Islet of Langerhans (tissue), 1 donor: ENCODE data around the gene CNTNAP2.

Experiments used
- FAIRE-seq: peaks from one replicate; lab custom pipeline; 2011; peaks lifted over from hg19 to GRCh38; lab: Jason Lieb, UNC

Gene CNTNAP2

DNA sequence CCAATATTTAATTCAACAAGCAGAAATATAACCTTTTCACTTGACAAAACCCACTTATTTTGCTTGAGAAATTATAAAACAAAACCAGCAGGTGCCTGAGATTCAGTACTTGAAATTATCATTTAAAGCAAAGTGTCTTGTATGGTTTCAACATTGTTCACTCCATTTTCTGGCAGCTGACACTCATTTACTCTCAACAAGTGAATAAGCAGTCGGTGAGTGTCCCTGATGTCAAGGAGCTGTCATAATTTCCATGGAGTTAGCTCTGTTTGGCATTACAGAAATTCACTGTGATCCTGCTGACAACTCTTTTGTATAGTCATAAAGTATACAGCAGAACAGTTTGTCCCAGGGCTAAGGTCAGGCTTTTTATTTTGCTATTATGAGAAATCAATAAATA lies 490.0 kb downstream of the CNTNAP2 start:
- no peak for FAIRE-seq

DNA sequence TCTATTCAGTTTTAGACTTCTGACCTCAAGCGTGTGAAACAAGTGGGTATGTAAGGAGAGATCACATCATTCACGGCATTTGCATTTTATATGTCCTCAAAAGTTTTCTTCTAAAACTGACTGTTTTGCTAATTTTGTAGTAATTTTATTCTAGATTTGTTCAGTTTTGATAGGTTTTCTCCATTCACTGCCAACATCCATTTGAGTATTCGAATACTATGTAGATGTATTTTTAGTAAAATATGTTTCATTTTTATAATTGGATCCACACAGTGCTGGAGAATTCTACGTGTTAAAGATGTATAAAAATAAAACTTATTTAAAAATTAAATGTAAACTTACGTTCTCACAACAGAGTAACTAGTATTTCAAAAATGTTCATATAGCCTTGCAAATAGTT lies 503.0 kb downstream of the CNTNAP2 start:
- FAIRE-seq: no peak

DNA sequence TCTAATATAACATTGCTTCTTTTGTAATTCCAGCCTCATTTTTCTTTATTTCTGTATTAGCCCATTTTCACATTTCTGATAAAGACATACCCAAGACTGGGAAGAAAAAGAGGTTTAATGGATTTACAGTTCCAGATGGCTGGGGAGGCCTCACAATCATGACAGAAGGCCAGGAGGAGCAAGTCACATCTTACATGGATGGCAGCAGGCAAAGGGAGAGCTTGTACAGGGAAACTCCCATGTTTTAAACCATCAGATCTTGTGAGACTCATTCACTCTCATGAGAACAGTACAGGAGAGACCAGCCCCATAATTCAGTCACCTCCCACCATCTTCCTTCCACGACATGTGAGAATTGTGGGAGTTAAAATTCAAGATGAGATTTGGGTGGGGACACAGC lies 510.3 kb downstream of the CNTNAP2 start:
- no peak for FAIRE-seq

DNA sequence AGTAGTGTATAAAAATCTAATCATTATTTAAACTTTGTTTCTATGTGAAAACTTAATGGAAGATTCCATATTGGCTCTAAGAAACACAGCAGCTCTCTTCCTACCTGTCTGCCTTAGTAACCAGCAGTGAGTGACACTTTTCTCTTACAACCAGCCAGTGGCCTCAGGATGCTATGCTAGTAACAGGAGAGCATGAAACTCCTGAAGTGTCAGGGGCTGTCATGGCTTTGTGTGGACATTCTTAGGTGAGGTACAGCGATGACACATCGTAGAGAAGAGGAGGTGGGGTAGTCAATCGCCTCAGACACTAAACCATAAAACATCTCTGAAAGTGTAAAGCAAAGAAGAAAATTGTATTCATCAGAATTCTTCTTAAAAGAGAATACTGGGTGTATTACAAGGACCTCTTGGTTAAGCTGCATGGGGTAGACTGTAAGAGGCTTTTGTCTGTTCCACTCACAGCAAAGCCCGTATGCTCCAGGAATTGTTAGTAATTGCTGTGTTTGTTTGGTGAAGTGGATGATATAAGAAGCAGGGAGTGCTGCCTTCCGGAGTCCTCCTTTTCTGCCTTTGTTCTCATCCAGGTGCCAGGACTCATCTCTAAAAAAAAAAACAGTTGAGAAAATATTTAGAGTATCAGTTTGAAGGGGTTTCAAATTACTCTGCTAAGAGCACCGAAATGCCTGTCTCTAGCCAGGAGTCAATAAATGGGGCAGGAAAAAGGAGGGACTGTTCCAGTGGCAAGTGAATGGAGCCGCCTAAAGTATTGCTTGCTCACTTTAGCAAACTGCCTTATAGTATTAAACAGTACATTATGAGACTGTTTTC lies 518.8 kb downstream of the CNTNAP2 start:
- no peak for FAIRE-seq

DNA sequence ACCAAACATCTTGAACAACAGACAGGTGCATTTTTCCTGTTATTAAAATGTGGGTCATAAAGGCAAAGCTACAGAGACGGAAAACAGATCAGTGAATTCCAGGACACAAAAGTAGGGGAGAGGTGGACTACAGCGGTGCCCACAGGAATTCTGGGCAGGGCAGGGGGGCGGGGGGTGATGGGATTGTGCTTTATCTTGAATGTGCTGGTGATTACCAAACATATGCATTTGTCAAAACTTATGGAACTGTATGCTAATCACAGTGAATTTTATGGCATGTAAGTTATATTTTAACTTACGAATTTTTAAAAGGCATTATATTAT lies 519.4 kb downstream of the CNTNAP2 start:
- no peak for FAIRE-seq

DNA sequence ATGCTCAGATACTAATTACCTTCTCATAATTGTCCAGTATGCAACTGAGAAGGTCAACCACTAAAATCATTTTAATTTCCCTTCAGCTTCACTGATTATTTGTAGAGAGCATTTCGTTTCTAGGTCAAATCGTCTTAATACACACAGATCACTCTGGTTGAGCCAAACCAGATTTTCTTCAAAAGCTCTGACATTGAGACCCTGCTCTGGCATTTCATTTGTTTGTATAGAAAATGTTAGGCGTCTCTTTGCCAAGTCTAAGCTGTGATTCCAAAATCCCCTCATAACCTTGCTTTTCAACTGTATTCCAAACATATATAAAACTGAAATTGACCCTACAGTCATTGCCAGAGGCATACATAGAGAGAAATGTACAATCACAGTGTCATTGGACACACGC lies 520.0 kb downstream of the CNTNAP2 start:
- FAIRE-seq: no peak

DNA sequence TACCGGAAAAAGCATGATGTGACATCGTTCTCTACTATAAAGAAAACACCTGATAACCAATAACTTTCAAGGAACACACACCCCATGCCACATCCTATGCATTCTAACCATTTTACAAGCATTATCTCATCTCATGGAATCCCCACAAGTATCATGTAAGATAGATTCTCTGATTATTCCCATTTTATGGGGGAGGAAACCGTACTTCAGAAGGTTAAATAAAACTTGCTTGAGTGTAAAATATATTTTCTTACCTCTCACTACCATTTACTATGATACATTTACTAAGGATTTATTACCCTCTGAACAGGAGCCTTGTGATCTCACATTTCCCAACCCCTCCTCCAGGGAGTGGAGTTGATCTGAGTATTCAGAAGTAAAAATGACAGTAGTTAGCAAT lies 522.7 kb downstream of the CNTNAP2 start:
- FAIRE-seq: no peak

DNA sequence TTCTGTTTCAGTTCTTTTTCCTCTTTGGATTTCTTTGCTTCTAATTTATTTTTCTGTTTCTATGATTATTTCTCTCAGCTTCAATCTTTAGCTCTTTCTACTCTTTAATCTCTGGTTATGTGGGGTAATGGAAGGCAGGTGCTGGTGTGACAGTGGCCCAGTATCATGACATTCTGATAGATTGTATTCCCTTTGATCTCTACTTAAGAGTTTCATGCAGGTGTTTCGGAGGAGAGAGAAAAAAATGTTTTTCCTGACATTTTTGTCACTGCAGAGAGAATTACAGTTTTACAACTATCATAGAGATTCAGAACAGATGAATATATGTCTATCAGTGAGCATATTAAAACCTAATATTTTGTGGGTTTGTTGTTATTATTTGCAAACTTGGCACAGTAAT lies 524.9 kb downstream of the CNTNAP2 start:
- no peak for FAIRE-seq

DNA sequence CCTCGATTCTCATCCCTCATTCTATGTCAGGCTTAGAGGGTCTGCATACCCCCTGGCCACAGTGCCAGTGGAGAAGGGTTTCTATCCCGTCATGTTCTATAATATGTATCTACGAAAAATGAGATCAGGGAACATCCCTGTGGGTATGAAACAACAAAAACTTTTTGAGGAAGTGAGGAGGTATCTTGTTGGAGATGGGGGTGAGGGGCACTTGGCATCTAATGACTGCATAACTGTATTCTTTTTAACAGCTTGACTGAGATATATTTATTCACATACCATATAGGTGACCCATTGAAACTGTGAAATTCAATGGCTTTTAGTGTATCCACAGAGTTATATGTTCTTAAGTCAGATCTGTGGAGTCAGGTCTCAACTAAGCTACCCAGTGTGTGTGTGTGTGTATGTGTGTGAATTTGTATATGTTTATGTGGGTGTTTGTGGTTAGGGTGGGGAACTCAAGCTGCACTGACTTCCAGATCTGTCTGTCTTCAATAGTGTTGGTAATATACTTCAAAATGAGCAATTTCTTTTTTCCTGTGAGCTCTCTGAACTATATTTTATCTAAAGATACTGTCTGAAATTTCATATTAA lies 528.9 kb downstream of the CNTNAP2 start:
- FAIRE-seq: no peak

DNA sequence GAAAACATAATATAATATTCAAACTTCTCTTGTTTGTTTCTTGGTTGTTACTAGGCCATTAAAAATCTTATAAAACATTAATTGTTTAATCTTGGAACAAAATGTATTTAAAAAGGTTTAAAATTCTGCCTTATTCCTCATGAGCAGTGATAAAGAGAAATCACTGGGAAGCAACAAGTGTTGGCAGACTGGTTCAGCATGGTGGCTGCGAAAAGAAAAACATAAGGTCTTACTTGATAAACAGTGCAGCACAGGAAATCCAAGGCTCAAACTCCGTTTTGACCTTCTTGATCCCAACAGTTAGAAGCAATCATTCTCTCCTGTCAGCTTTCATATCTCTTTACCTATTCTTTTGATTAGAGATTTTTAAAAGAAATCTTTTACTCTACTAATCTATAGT lies 530.8 kb downstream of the CNTNAP2 start:
- no peak for FAIRE-seq

DNA sequence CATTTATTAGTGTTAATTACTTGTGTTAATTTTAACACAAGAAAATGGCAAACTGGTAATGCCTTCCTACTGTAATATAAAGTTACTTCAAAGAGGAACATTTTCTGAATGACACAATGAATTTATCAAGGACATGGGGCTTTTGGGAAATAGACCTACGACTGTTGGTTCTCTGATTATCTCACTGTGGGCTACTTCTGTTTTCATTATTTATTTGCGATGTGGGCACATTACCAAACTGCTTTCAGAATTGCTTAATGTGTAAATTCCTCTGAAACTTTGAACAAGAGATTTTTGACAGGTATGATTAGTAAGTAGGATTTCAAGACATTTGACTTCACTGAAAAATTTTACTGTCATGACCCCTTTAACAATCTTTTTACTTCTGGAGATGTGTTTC lies 535.6 kb downstream of the CNTNAP2 start:
- no peak for FAIRE-seq

DNA sequence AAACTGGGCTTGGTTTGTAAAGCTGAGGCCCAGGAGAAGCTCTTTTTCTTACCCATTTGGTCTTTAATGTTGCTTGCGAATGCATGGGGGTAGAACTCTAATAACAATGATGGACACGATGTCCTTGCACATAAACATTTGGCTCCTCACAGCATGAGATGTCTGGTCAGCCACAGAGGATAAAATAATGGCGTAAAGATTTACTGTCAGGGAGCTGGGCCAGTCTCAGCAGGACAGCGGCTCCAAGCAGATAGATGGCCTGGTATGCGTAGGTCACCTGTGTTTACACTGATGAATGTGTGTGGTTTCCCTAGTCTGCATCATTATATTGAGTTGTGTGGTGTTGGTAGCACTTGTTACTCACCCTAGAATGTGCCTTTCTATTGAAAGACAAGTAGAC lies 537.4 kb downstream of the CNTNAP2 start:
- no peak for FAIRE-seq

DNA sequence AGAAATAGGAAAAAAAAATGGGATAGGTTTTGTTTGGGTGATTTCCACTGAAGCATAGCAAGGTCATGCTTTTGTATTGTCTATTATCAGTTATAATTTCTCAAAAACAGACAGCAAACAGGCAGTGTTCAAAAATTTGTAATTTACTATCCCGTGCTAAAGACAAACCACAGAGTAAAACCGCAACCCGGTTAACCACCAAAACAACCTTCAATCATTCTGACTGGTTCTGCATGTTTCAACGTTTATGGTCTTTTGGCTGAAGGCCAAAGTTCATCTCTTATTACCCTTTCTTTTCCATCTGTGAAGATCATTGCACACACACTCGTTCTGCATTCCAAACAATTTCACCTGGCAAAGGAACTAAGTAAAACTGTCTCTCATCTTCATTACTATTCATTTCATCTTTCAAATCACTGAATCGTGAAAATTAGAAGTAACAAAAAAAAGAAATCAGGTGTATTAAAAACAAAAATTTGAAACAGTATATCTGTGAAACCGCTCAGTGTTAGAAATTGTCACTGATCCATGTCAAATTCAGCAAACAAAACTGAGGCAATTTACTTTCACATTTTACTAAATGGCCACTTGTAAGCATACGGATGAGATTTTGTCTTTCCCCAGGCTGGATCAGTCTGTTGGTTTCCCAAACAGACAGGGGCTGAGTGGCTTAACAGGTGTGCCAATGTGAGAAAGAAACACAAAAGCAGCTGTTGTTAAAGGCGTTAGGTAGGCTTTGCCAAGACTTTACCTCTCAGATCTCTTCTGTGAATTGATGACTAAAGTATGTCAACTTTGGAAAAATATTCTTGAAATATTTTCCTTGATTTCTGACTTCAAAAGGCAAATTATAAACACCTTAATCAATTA lies 539.6 kb downstream of the CNTNAP2 start:
- no peak for FAIRE-seq

DNA sequence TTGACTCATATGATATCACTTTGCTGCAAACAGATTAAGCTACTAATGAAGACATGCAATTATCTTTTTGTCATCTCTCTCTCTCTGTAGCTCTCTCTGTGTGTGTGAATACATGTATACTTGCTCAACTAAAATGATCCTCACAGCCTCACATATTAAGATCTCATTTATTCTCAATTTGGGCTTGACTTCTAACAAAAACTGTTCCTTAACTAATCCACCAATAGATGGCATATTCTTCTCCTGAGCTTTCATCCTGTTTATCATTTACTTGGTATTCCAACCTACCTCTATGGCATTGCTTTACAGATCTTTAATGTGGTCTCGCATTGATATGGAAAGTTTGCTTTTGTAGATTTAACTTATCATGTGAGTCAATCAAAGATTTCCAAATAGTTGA lies 540.4 kb downstream of the CNTNAP2 start:
- no peak for FAIRE-seq

DNA sequence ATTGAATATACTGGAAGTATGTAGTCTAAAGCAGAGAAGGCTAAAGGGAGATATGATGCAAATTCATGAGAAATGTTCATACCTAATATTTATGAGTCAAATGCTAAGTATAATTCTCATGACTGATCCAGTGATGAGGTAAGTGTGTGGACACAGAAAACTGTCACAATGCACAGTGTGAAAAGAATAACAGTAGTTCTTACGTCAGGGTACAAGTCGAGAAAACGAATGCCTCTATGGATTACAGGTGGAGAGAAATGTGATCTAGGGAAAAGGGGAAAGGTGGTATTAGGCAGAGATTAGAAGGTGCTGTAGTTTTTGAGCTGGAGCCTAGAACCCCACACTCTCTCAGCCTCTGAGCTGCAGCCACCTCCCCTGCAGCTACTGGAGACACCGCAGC lies 542.0 kb downstream of the CNTNAP2 start:
- no peak for FAIRE-seq

DNA sequence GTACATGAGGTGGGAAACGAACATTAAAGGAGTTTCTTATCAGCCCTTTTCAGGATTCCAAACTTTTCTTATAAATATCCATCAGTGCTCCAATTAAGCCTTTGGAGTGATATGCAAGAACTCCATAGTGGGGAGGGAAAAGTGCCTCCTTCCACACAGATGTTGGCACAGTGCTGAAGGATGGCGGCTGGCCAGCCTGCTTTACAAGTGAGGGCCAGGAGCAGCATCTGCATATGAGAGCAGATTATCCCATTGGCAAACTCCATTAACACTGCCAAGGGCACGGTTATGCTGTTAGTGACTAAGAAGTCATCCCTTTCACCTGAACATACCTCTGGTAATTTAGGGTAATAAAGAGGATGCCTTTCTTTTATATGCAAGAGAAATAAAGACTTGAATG lies 543.1 kb downstream of the CNTNAP2 start:
- no peak for FAIRE-seq

DNA sequence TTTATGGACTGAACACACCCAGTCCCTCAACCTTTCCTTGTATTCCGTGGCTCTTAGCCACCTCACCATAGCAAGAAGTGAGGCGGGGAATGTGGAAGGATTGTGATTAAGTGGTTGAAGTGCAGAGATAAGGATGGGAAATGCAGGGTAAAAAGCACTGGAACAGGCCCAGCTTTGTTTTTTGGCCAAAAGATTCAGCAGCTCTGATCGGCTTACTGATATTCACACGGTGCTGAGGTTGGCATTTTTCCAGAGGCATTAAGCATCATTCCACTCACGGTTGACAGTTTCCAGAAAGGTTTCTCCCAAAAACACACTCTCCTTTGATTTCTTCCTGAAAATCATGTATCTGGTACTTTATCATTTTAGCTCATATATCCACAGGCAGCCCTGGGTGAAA lies 544.2 kb downstream of the CNTNAP2 start:
- FAIRE-seq: no peak

DNA sequence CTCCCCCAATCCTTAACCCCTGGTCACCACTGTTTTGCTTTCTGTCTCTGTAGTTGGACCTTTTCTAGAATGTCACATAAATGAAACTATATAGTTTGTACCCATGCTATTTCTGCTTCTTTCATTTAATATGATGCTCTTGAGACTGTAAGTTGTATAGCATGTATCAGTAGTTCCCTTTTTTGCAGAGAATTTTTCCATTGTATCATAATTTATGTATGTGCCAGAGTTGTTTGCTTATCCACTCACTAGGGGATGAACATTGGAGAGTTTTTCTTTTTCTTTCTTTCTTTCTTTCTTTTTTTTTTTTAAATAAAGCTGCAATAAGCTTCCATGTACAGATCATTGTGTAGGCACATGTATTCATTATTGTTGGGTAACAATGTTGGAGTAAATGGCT lies 544.8 kb downstream of the CNTNAP2 start:
- FAIRE-seq: no peak

DNA sequence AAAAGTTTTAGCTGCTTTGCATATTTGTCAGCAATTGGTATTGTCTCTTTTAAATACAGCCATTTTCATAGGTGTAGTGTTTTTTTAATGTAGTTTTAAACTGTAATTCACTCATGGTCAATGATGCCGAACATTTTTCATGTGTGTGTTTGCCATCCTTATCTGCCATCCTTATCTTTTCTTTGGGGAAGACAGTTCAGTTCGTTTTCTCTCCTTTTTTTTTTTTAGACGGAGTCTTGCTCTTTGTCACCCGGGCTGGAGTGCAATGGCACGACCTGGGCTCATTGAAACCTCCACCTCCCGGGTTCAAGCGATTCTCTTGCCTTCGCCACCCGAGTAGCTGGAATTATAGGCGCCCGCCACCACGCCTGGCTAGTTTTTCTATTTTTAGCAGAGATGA lies 545.3 kb downstream of the CNTNAP2 start:
- FAIRE-seq: no peak

DNA sequence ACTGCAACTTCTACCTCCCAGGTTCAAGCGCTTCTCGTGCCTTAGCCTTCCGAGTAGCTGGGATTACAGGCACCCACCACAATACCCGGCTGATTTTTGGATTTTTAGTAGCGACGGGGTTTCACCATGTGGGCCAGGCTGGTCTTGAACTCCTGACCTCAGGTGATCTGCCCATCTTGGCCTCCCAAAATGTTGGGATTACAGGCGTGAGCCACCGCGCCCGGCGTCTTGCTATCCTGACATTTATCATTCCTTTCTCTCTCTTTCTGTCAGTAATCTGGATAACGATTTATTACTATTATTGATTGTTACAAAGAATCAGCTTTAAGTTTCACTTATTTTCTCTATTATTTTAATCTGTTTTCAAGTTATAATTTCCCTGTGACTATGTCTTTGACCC lies 548.4 kb downstream of the CNTNAP2 start:
- FAIRE-seq: no peak

DNA sequence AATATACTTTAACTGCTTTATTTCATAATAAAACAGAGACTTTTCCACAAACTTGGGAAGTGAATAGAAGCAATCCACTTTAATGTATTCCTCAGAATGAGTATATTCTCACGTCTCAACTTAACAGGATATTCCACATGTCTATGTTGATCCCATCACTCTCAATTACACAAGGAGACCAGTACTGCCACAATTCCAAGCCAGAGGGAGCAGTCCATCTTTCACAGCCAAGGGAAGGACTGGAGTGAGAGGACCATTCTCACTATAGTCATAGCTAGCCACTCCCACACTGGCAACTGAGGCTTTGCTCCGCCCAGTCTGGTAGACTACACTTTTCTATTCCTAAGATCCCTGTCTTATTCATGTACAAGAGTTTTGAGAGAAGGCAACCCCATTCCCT lies 553.9 kb downstream of the CNTNAP2 start:
- no peak for FAIRE-seq

DNA sequence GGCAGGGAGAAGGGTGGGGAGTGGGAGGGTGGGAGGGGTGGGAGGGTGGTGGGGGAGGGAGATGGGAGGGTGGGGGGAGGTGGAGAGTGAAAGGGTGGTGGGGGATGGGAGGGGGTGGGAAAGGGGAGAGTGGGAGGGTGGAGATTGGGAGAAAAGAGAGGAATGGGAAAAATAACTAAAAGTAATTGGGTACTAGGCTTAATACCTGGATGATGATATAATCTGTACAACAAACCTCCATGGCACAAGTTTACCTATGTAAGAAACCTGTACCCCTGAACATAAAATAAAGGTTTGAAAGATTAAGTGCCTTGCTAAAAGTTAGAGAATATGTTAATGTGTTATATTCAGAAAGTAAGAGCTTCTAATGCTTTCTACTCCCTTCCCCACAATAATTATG lies 564.9 kb downstream of the CNTNAP2 start:
- no peak for FAIRE-seq

DNA sequence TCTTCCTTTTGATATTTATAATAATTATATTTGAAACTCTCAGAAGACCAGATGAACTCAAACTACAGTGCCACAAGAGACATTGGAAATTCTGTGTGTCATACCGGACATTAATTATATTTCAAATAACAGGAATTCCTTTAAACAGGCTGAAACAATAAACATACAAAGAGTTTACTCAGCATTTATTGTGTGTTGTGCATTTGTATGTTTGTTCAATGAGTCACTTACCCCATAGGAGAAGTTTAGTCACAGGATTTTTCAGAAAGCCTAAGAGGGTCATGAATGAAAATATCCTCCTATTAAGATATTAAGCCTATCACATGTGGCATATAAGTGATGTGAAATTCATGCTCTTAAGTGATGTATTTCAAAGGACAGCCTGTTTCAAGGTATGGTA lies 566.8 kb downstream of the CNTNAP2 start:
- no peak for FAIRE-seq

DNA sequence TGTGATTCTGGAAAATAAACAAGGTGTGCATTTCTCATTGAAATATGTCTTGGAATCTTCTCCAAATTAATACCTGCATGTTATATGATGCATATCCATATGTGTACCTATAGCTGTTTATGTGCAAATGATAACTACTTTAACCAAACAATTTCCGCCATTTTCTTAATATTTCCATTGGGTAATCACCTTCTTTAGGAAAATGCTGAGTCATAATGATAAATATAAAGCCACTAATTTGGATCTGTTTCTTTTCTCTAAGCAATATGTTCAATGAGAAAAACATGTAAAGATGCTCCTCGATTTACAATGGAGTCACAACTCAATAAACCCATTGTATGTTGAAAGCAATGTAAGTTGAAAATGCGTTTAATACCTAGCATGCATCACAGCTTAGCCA lies 574.4 kb downstream of the CNTNAP2 start:
- FAIRE-seq: no peak
